IPS DF 4.7 (cell line): ENCODE data around the gene CSNK1E.

ENCODE experiments used
- DNase-seq: peaks from one replicate; pipeline ENCODE4 v3.0.0-alpha.2; 2013; ENCODE audit warnings: low spot score; ENCODE audit errors: extremely low read depth

The CSNK1E gene

DNA sequence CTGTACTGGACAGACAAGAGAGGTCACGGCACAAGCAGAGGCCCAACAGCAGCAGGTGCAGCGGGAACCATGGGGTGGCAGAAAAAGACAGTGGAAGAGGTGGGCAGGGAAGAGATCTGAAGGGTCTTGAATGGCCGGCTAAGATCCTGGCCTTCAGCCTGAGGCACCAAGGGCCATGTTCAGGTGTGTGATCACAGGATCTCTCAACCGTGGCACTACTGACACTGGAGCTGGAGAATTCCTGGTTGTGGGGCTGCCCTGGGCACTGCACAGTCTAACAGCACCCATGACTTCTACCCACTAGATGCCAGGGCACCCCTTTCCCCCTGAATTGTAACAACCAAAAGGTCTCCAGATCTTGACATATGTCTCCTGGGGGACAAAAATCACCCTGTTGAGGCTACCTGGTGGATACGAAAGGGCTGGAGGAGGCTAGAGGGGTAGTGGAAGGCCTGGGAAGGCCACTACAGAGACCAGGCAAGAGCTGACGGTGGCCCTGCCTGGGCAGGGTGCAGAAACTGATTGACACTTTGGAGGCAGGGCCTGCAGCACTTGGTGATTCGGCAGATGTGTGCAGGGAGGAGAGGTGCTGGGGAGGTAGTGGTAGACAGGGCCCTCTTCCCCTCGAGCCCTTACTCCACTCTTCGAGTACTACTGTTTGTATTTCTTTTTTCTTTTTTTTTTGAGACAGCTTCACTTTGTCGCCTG, 8.3 kb downstream of the CSNK1E start:
- DNase-seq: no peak

DNA sequence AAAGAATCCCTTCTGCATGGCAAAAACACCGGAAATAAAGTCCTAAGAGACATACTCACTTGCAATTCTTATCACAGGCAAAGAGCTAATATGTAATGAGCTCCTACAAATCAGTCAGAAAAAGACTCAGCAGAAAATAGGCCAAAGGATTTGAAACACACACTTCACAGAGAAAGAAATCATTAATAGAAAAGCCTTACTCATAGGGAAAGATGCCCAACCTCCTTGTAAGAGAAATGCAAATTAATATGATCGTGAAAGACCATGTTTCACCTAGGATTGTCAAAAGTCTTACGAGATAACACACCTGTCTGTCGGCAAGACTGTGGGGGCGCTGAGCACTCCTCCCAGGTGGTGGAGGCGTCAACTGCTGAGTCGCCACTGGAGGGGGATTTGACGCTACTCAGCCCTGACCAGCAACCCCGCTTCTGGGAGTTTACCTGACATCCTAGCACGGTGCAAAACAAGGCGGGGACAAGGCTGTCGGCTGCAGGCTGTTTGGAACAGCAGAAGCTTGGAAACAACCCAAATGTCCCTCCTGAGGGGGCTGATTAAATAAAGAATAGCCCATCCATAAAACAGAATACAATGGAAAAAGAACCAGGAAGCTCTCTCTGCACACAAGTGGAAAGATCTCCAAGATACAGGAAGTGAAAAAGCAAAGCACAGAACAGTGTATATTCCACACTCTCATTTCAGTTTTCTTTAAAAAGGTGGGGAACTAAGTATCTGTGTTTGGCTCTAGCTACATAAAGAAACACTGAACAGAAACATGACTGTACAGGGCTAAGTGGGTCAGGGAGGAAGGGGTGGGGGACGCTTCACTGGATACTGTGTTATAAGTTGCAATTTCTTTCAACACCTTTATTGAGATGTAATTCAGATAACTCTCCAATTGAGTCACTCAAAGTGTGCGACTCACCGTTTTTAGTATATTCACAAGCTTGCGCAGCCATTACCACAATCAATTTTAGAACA, 11.5 kb downstream of the CSNK1E start:
- DNase-seq: no peak

- no peak for DNase-seq
Measured at GRCh38 chr22:38304526-38304925, 12.7 kb downstream of the CSNK1E start.

DNA sequence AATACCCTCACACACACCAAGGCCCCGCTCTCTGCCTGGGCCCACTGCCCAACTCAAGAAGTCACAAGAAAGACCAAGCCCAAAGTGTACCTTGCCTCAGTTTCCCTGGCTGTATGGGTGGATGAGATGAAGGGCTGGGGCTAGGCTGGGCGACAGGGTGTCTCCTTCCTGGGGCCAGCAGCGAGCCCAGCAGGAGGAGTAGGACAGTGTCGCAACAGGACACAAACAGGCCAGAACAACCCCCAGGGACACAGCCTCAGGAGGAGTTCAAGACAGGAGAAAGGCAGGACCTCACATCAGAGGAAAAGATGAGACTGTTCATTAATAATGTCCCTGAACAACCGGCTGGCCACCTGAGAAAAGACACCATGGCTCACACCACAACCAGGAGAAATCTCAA, 13.3 kb downstream of the CSNK1E start:
- no peak for DNase-seq

DNA sequence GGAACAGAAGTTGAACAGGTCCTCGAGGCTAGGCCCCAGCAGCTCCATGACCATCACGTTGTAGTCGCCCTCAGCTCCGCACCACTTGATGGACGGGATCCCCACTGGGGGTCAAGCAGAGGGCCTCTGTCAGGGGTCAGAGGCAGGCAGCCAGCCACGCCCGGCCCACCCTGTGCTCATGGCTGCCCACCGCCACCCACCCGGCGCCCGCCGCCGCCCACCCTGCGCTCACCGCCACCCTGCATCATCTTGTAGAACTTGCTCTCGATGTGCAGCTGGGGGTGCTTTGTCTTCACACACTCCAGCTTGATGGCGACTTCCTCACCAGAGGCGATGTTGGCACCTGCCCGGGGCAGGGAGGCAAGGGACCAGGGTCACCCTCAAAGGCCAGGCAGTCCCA, 14.3 kb downstream of the CSNK1E start:
- DNase-seq: no peak

GRCh38 chr22:38300946-38301345, 16.3 kb downstream of the CSNK1E start:
- no peak for DNase-seq

- no peak for DNase-seq
Measured at GRCh38 chr22:38300197-38300945, 16.9 kb downstream of the CSNK1E start.

- no peak for DNase-seq
Measured at GRCh38 chr22:38299770-38300102, 17.5 kb downstream of the CSNK1E start.

GRCh38 chr22:38298312-38299005, 18.8 kb downstream of the CSNK1E start:
- no peak for DNase-seq

DNA sequence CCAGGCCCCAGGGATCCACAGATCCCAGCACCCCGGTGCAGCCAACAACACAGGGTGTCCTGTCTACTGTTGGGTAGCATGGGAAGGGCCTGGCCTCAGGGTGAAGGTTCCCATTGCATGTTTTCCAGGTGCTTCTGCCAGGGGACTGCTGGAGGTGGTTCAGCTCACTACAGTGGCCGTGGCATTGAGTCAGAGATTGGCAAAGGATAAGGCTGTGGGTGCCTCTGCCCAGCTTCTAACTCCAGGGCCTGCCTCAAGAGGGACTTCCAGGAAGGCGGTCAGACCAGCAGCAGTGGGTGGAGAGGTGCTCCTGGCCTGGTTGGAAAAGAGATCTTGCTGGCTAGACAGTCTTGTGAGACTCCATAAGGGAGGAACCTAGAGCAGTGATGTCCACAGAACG, 20.9 kb downstream of the CSNK1E start:
- DNase-seq: no peak

- no peak for DNase-seq
Measured at GRCh38 chr22:38295863-38296262, 21.4 kb downstream of the CSNK1E start.

DNA sequence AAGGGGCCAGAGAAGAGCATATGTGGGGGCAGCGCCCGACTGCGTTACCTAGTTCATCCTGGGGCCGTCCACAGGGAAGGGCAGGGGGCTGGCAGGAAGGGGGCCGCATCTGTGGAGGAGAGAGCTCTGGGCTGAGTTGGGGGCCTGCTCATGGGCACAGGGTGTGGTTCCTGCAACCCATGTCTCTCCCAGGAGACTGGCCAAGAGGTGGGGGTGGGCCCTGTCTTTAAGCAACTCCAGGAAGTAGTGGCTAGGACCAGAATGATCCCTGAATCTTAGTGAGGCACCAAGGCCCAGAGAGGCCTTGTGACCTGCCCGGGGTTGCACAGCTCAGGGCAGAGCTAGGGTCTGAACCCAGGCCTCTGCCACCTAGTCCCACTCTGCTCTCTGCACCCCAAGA, 21.9 kb downstream of the CSNK1E start:
- no peak for DNase-seq

DNA sequence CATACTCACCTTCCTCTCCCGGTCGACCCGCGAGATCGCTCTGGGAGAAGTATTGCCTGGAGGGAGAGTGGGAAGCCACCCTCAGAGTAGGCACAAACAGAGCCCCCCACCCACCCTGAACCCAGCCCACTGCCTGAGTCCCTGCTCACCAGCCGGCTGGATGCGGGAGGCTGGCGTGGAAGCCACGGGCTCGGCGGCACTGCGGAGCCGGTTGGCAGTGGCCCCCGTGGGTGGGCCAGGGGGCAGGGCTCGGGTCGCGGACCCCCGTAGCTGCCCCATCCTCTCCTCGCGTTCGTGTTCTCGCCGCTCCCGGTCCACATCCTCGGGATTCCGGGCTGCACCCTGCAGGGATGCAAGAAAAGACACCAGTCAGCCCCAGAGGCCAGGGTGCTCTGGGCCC, 23.0 kb downstream of the CSNK1E start:
- no peak for DNase-seq

GRCh38 chr22:38292694-38293093, 24.5 kb downstream of the CSNK1E start:
- no peak for DNase-seq

DNA sequence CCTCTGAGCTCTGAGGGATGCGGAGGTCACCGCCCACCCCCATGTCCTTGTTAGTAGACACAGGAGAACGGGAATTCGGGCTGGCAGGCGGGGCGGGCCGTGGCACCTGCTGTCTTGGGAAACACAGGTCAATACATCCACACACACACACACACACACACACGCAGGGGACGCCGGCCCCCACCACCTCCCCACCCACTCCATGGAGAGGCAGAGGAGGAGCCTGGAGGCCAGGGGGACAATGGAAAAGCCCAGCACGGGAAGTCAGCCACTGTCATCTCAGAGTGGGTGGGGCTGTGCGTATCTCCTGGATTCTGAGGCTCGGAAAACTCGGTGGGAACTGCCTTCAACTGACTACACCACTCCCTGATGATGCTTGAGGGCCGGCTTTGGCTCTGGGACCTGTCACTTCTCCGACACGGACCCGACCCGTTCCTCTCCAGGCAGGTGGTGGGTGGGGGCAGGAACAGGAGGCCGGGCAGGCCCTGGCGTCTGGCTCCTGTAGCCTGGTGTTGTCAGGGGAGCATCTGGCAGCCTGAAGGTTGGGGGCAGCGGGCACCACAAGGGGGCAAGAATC, 25.9 kb downstream of the CSNK1E start:
- DNase-seq: no peak

DNA sequence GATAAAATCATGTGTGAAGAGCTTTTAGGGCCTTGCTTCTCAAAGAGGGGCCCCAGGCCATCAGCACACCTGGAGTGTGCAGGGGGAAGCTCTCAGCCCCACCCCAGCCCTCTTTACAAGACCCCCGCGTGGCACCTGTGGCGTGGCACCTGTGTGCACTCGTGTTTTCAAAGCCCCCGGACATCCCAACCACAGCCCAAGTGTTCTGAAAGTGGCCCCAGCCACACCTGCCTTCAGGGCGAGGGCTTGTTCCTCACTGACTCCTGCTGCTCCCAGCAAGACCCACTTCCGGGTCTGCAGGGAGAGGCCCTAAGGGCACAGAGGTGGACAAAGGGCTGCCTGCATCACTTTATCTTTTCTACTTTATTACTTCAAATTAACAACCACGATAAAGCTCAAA, 26.9 kb downstream of the CSNK1E start:
- DNase-seq: no peak

- no peak for DNase-seq
Measured at GRCh38 chr22:38289583-38290082, 27.6 kb downstream of the CSNK1E start.

DNA sequence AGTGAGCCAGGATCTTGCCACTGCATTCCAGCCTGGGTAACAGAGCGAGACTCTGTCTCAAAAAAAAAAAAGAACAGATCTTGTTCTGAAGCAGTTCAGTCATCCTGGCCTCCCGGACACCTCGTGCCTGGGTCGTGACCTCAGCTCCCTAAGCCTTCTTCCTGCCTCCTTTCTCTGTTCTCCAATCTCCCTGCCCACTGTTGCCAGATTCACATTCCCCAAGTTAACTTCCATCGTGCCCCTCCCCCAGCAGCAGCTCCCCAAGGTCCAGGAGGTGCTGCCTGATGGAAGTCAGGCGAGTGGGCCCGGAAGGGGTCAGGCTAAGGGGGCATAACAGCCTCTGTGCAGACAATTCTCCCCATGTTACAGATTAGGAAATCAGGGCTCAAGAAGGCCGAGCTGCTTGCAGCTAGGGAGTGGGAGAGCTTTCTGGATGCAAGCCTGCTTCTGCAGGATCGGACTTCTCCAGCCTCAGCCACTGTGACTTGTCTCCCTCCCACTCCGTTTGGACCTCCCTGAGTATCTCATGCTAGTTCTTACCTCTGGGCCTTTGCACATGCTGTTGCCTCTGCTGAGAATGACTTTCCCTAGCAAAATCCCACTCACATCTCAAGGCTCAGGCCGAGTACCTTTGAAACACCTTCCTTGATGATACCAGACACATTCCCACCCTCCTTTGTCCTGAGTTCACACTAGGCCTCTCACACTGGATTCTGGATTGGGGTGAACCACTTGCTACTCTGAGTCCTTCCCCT, 30.1 kb downstream of the CSNK1E start:
- no peak for DNase-seq

GRCh38 chr22:38285018-38285417, 32.2 kb downstream of the CSNK1E start:
- DNase-seq: no peak

- DNase-seq: no peak
Measured at GRCh38 chr22:38284042-38284402, 33.2 kb downstream of the CSNK1E start.
